HG02884 (cell line): Measurements from ENCODE around the gene GPBAR1.
"Not testable (repeated sequence)": the region's sequence is repeated elsewhere in the genome, so short reads cannot be mapped to it uniquely, and the experiment has no call there.

Experiments used
- ATAC-seq: cut with Tn5 transposase; IDR thresholded peaks from one replicate; pipeline ENCODE4 v1.9.1; 2021; ENCODE audit warnings: mild to moderate bottlenecking, moderate library complexity; ENCODE audit not compliant: unreplicated experiment

The GPBAR1 gene

GRCh38 chr2:218306184-218306920 is 45.5 kb downstream of the GPBAR1 start:
- ATAC-seq: no peak

GRCh38 chr2:218307415-218308090 is 46.7 kb downstream of the GPBAR1 start:
- no peak for ATAC-seq

GRCh38 chr2:218310853-218311540 is 50.2 kb downstream of the GPBAR1 start:
- no peak for ATAC-seq

GRCh38 chr2:218311541-218312266 is 50.9 kb downstream of the GPBAR1 start:
- ATAC-seq: not testable (repeated sequence)

GRCh38 chr2:218312267-218312756 is 51.5 kb downstream of the GPBAR1 start:
- no peak for ATAC-seq

GRCh38 chr2:218313356-218313755 is 52.5 kb downstream of the GPBAR1 start:
- no peak for ATAC-seq
